ENCODE measurements around the gene CD9. TPM values are rescaled to one million over a fixed set of nuclear protein-coding genes. Genes with fewer than 3 reads are reported as not detected.
A peak's percentile ranks its signal among the peaks of the same experiment; 100 is the strongest.

CD9 gene
- total RNA-seq, 6 donors from 2014 or later = 96.4 to 716 (median 484) TPM

DNA sequence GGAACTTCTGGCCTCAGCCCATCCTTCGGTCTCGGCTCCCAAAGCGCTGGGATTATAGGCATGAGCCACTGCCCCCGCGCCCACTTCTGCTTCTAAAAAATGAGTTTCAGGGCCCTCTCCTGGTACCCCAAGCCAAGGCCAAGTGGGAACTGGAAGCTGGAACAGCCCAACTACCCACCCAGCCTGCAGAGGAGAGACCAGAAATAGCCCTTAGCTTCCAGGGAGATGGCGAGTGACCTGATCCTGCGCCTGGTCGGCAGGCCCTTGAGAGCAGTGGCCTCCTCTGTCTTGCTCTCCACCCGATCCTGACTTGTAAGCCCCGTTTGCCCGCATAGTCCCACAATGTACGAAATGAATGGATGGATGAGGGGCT is 79.0 kb downstream of the CD9 start:
- DNase-seq (no peak), ATAC-seq (ENCODE audit: low FRiP score in 2 of 2) (no peak)
- Histone ChIP-seq H3K36me3 (no peaks in the 10 kb centered on the region), H3K4me3 (peak overlapping the region in 1 of 4 donors; percentile 53), H3K9me3 (no peaks in the 10 kb centered on the region), H3K4me1 (peaks cover 34 to 43% (median 39%) of the 10 kb centered on the region in 4 donors), H3K27me3 (no peaks in the 10 kb centered on the region), H3K27ac (peak overlapping the region; percentile 68 to 93 (median 90))
- 80 to 91% methylated on average over 6 to 12 of the region's 12 CpGs for WGBS, 2 donors
- TF ChIP-seq EP300 (IDR thresholded peaks at IDR 0.05) = no peak
- TF ChIP-seq, protein P1, sequence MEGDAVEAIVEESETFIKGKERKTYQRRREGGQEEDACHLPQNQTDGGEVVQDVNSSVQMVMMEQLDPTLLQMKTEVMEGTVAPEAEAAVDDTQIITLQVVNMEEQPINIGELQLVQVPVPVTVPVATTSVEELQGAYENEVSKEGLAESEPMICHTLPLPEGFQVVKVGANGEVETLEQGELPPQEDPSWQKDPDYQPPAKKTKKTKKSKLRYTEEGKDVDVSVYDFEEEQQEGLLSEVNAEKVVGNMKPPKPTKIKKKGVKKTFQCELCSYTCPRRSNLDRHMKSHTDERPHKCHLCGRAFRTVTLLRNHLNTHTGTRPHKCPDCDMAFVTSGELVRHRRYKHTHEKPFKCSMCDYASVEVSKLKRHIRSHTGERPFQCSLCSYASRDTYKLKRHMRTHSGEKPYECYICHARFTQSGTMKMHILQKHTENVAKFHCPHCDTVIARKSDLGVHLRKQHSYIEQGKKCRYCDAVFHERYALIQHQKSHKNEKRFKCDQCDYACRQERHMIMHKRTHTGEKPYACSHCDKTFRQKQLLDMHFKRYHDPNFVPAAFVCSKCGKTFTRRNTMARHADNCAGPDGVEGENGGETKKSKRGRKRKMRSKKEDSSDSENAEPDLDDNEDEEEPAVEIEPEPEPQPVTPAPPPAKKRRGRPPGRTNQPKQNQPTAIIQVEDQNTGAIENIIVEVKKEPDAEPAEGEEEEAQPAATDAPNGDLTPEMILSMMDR (IDR thresholded peaks at IDR 0.05) = no peak
- no peak for TF ChIP-seq POLR2A (IDR thresholded peaks at IDR 0.05)
- no peak for TF ChIP-seq POLR2AphosphoS5 (IDR thresholded peaks at IDR 0.05)

DNA sequence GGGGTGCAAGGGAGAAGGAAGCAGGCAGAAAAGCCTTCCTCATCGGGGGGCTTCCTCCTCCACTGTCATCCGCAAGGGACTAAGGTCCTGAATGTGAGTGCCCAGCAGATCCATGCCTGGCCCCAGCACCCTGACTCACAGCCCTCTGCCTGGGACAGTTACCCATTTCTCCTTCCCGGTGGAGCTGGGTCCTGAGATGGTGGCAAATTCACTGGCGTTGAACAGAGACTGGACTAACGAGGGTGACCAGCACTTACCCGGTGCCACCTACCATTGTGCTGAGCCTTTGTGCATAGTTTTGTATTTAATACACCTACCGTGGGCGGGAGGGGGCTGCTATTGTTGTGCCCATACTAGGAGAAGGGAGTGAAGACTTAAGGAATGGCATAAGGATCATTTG is 79.4 kb downstream of the CD9 start:
- Histone ChIP-seq H3K9me3 (no peaks in the 10 kb centered on the region), H3K36me3 (no peaks in the 10 kb centered on the region), H3K4me3 (no peak overlapping the region), H3K4me1 (peaks cover 31 to 39% (median 35%) of the 10 kb centered on the region in 4 donors), H3K27ac (peak overlapping the region; percentile 68 to 93 (median 90)), H3K27me3 (no peaks in the 10 kb centered on the region)
- ATAC-seq (ENCODE audit: low FRiP score in 2 of 2) = peak in 1 of 2 donors; percentile 32
- DNase-seq = no peak
- 69 to 81% methylated on average over 3 to 8 of the region's 8 CpGs for WGBS, 2 donors
- TF ChIP-seq POLR2A (IDR thresholded peaks at IDR 0.05) = no peak
- TF ChIP-seq POLR2AphosphoS5 (IDR thresholded peaks at IDR 0.05) = no peak
- TF ChIP-seq, protein P1 (IDR thresholded peaks at IDR 0.05) = no peak
- TF ChIP-seq EP300 (IDR thresholded peaks at IDR 0.05) = no peak

DNA sequence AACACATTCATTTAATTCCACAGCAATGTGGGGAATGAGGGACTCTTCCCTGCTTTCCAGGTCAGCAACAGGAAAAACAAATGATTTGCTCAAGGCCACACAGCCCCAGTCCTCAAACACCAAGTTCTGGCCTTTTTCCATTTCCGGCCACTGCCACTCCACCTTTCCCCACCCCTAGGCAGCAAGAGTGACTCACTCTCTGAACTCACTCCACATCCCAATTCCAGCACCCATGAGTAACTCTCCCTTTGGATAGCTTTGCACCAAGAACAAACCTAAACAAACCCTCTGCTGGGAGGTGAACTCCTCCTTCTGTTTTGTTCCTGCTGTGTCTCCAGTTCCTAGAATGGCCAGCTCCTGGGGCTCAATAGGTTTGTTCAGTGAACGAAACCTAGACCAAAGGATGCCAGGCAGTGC is 79.9 kb downstream of the CD9 start:
- Histone ChIP-seq H3K4me3 (no peak overlapping the region), H3K36me3 (no peaks in the 10 kb centered on the region), H3K9me3 (no peaks in the 10 kb centered on the region), H3K4me1 (peaks cover 33 to 38% (median 34%) of the 10 kb centered on the region in 4 donors), H3K27me3 (no peaks in the 10 kb centered on the region), H3K27ac (peak overlapping the region; percentile 68 to 93 (median 90))
- WGBS, 2 donors = 70% methylated on average over 2 of the region's 2 CpGs
- TF ChIP-seq EP300 (IDR thresholded peaks at IDR 0.05) = peak in 2 of 4 donors; percentile 55 to 87
- TF ChIP-seq POLR2AphosphoS5 (IDR thresholded peaks at IDR 0.05) = peak; percentile 60 to 68
- no peak for TF ChIP-seq POLR2A (IDR thresholded peaks at IDR 0.05)
- TF ChIP-seq, protein P1 (IDR thresholded peaks at IDR 0.05) = no peak
- DNase-seq (peak in 1 of 2 donors; percentile 85), ATAC-seq (ENCODE audit: low FRiP score in 2 of 2) (peak; percentile 50 to 82)

DNA sequence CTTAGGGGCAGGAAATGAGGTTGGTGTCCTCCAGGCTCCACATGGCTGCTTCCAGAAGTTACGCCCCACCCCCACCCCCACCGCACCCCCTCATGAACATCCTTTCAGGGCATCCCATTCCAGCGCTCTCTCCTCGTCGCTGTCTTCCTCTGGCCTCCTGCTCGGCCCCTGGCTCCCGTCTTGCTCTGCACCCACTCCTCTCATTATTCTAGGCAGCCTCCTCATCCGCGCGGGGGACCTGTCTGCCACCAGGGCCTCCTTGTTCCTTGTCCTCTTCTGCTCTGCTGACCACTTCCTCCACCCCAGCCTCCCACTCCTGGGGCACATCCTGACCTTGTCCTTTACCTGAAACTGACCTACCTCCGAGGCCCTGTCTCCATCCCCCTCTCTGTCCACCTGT is 80.5 kb downstream of the CD9 start:
- DNase-seq (no peak), ATAC-seq (ENCODE audit: low FRiP score in 2 of 2) (no peak)
- peak overlapping the region; percentile 45 to 93 (median 90) for H3K27ac ChIP-seq
- peaks cover 34 to 41% (median 37%) of the 10 kb centered on the region in 4 donors for H3K4me1 ChIP-seq
- no peaks in the 10 kb centered on the region for H3K9me3 ChIP-seq
- no peak for TF ChIP-seq POLR2A (IDR thresholded peaks at IDR 0.05)
- no peak for TF ChIP-seq POLR2AphosphoS5 (IDR thresholded peaks at IDR 0.05)
- no peak for TF ChIP-seq EP300 (IDR thresholded peaks at IDR 0.05)
- TF ChIP-seq, protein P1 (IDR thresholded peaks at IDR 0.05) = no peak
- WGBS, 2 donors = 85 to 90% methylated on average over 11 of the region's 11 CpGs
- no peaks in the 10 kb centered on the region for H3K36me3 ChIP-seq
- no peaks in the 10 kb centered on the region for H3K27me3 ChIP-seq
- no peak overlapping the region for H3K4me3 ChIP-seq
